Measurements from ENCODE around the gene KDM4C.
"Not testable (repeated sequence)": the region's sequence is repeated elsewhere in the genome, so short reads cannot be mapped to it uniquely, and the experiment has no call there.

DNA sequence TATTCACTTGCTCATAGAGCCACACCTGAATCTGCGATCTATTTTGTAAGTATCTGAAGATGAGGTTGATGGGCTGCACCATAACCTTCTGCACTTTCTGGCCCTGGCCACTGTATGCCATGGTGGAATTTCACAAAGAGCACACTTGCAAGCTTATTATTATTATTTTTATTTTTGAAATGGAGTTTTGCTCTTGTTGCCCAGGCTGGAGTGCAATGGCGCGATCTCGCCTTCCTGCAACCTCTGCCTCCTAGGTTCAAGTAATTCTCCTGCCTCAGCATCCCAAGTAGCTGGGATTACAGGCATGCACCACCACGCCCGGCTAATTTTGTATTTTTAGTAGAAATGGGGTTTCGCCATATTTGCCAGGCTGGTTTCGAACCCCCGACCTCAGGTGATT, 8.9 kb upstream of the KDM4C start:
- TF ChIP-seq POLR2A (IDR thresholded peaks at IDR 0.05), result not testable (repeated sequence)
- TF ChIP-seq, protein P1, sequence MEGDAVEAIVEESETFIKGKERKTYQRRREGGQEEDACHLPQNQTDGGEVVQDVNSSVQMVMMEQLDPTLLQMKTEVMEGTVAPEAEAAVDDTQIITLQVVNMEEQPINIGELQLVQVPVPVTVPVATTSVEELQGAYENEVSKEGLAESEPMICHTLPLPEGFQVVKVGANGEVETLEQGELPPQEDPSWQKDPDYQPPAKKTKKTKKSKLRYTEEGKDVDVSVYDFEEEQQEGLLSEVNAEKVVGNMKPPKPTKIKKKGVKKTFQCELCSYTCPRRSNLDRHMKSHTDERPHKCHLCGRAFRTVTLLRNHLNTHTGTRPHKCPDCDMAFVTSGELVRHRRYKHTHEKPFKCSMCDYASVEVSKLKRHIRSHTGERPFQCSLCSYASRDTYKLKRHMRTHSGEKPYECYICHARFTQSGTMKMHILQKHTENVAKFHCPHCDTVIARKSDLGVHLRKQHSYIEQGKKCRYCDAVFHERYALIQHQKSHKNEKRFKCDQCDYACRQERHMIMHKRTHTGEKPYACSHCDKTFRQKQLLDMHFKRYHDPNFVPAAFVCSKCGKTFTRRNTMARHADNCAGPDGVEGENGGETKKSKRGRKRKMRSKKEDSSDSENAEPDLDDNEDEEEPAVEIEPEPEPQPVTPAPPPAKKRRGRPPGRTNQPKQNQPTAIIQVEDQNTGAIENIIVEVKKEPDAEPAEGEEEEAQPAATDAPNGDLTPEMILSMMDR (IDR thresholded peaks at IDR 0.05), result not testable (repeated sequence)
